GM18502 (cell line): ENCODE results near the gene LDLR.
"Not testable (repeated sequence)": the region's sequence is repeated elsewhere in the genome, so short reads cannot be mapped to it uniquely, and the experiment has no call there.

Experiments used
- ATAC-seq: cut with Tn5 transposase; IDR thresholded peaks from one replicate; pipeline ENCODE4 v1.9.1; 2021; ENCODE audit warnings: mild to moderate bottlenecking; ENCODE audit not compliant: unreplicated experiment, poor library complexity

LDLR gene

GRCh38 chr19:11166281-11167142 is 77.2 kb downstream of the LDLR start:
- ATAC-seq, result no peak

- ATAC-seq, result no peak
Observed at GRCh38 chr19:11168568-11168967, 79.3 kb downstream of the LDLR start.

DNA sequence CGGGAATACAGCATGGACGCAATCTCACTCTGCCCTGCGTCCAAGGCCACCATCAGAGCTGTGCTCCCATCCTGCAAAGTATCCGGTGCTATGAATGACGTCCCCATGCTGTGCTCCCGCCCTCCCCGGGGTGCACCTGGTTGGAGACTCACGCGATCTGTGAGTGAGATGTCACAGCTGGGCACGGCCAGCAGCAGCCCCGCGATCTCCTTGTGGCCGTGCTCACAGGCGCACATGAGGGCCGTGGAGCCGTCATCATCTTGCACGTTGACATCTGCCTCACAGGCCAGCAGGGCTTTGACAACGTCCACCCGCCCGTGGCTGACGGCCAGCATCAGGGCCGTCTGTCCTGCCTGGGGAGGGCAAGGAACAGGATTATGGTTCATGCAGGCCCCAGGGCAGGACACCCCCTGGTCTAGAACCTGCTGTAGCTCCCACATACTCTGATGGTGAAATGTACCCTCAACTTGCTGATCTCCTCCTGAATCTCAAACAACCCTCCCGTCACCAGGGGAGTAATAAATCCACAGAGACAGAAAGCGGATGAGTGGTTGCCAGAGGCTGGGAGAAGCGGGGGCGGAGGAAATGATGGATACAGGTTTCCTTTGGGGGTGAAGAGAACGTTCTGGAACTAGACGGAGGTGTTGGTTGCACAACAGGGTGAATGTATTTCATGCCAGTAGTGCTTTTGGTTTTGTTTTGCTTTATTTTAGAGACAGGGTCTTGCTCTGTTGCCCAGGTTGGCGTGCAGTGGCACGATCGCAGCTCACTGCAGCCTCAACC is 80.8 kb downstream of the LDLR start:
- no peak for ATAC-seq

DNA sequence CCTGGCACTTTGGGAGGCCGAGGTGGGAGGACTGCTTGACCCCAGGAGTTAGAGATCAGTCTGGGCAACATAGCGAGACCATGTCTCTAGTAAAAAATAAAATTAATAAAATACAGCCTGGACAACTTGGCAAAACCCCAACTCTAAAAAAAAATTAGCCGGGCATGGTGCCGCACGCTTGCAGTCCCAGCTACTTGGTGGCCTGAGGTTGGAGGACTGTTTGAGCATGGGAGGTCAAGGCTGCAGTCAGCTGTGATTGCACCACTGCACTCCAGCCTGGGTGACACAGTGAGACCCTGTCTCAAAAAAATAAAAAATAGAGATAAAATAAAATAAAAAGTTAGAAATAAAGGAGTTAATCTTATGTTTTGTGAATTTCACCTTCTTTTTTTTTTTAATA is 81.9 kb downstream of the LDLR start:
- no peak for ATAC-seq

- no peak for ATAC-seq
Observed at GRCh38 chr19:11172576-11172975, 83.3 kb downstream of the LDLR start.

DNA sequence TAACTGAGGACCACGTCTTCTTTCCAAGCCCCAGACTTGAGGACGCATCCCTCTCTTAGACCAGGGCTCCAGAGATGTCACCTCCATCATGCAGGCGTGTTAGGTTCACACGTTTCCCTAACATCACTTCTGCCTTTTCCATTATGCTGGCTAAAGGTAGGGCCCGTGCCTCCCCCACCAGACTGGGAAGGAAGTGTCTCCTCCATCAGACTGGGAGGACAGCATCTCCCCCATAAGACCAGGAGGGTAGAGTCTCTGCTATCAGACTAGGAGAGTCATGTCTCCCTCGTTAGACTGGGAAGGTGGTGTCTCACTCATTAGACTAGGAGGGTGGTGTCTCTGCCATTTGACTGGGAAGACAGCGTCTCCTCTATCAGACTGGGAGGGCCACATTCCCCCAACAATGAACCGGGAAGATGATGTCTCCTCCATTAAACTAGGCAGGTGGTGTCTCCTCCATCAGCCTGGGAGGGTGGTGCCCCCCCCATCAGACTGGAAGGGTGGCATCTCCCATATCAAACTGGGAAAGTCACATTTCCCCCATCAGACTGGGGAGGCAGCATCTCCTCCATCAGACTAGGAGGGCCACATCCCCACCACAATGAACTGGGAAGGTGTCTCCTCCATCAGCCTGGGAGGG is 84.4 kb downstream of the LDLR start:
- ATAC-seq, result no peak

DNA sequence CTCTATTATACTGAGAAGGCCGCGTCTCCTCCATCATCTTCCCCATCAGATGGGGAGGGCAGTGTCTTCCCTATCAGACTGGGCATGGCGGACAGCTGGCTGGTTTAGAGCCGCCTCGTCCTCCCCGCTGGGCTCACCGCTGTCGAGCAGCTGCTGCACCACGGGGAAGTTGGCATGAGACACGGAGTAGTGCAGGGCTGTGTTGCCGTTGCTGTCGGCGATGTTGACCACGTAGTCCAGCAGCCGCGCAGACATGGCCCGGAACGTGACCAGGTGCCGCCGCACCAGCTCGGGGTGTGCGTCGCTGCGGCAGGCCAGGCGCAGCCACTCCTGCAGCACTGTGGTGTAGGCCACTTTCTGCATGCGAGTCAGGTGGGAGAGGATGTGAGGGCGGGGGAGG is 85.1 kb downstream of the LDLR start:
- ATAC-seq, result no peak

DNA sequence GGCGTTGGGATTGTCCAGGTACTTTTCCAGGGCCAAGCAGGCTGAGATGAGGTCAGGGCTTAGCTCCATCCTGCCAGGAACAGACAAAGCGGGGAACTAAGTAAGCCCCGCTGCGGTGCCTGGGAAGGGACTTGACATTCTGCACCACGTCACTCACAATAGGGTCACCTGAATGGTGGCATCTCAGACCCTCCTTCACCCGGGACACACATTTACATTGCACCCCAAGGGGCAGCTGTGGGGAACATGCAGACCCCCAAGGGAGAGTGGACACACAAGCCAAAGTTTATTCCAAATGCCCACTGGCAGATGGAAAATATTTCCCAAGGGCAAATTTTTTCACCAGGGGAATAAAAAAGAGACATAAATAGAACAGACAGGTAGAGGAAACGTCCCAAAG is 86.7 kb downstream of the LDLR start:
- no peak for ATAC-seq

DNA sequence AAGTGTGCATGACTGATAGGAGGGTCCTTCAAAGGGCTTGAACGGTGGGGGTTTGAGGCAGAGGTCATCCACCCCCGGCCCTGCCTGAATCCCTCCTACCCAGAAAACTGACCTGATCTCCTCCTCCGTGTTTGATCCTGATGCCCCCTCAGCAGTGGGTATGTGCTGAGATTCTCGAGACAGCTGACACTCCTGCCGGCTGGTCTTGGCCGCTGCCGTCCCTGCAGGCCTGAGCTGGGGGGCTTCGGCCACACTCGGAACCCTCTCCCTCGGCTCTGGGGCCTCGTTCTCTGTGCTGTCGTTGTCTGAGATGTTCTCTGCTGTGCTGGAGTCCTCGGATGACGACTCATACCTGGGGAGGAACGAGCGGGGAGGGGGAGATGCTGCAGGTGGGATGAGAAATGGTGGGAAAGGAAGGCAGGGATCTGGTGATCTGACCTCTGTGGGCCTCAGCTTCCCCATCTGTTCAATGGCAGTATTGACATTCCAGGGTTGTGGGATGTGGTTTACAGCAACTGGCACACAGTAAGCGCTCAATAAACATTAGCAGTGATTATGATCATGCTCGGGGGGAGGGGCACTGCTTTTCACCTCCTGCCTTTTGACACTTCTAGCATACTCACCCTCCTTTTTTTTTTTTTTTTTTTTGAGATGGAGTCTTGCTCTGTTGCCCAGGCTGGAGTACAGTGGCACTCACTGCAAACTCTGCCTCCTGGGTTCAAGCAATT is 87.4 kb downstream of the LDLR start:
- ATAC-seq, result no peak

- ATAC-seq, result no peak
Observed at GRCh38 chr19:11177592-11177991, 88.3 kb downstream of the LDLR start.

DNA sequence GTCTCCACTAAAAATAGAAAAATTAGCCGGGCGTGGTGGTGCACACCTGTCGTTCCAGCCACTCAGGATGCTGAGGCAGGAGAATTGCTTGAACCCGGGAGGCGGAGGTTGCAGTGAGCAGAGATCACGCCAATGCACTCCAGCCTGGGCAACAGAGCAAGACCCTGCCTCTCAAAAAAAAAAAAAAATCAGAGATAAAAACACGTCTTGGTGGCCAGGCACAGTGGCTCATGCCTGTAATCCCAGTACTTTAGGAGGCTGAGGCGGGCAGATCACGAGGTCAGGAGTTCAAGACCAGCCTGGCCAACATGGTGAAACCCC is 89.8 kb downstream of the LDLR start:
- ATAC-seq, result not testable (repeated sequence)

- ATAC-seq, result no peak
Observed at GRCh38 chr19:11179716-11180297, 90.5 kb downstream of the LDLR start.

DNA sequence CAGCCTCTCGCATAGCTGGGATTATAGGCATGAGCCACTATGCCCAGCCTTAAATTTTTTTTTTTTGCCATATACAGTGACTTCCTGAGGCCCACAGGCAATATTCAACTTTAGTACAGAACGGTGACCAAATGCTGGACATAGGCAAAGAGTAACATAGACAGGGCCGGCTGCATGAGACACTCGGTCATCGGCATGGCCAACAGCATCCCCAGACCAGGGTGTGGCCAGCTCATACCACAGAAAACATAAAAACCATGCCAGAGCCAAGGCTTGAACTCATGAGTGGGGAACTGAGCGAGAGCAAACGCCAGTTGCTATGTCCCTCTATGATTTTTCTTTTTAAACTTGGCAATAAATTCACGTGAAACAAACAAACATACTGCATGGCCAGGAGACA is 91.1 kb downstream of the LDLR start:
- ATAC-seq, result no peak

- ATAC-seq, result not testable (repeated sequence)
Observed at GRCh38 chr19:11180975-11181374, 91.7 kb downstream of the LDLR start.

GRCh38 chr19:11181488-11181887 is 92.2 kb downstream of the LDLR start:
- ATAC-seq, result no peak
